CD4-positive, alpha-beta T cell treated with Interferon alpha-2 for 1 hour (primary cell): Measurements from ENCODE around the gene INPP4B.
"Not testable (repeated sequence)": the region's sequence is repeated elsewhere in the genome, so short reads cannot be mapped to it uniquely, and the experiment has no call there.

ENCODE experiments used
- DNase-seq, 2 donors: peaks; one replicate each; pipeline ENCODE4 v3.0.0-alpha.2; 2020 to 2022

The INPP4B gene

DNA sequence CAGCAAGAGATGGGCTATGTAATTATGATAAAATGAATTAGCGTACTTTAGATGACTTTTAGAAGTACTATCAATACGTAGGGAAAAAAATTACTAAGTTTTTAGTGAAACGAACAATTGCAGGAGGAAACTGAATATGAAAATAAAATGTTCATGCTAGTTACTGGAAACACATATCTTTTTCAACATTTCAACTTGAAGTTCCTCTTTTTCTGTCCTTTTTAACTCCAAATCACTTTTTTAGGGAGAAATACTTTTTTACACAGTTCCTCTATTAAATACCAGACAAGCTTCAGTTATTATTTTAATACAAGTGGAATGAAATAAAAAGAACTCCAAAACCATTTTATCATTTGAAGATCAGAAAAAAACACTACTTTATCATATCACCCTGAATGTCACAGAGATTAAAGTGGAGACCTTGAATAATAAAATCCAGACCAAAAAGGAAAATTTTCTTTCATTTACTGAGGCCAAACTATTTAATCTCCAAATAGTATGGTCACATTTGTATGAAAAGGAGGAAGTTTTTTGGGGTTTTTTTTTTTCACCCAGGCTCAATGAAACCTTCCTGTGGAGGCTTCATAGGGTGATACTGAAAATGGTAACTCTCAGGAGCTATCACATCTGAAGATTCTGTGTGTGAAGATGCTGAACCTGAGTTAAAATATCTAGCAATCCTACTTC lies 306.2 kb downstream of the INPP4B start:
- DNase-seq, result no peak

DNA sequence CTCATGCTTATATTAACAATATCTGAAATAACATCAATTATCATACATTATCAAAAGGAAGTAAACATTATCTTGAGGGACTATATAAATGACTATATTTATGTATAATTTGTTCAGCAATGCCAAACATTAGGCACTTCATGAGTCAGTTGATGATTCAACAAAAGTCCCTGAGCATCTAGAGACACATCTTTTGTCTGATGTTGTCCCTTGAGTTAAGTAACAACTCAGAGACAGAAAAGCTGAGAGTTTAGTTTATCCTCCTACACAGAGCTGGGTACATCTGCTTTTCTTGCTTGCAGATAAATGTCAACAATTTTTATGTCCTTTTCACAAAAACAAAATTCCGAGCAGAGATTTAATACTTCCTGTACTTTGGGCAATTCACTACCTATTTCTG lies 311.1 kb downstream of the INPP4B start:
- no peak for DNase-seq

GRCh38 chr4:142532054-142532453 lies 314.0 kb downstream of the INPP4B start:
- DNase-seq, result no peak

DNA sequence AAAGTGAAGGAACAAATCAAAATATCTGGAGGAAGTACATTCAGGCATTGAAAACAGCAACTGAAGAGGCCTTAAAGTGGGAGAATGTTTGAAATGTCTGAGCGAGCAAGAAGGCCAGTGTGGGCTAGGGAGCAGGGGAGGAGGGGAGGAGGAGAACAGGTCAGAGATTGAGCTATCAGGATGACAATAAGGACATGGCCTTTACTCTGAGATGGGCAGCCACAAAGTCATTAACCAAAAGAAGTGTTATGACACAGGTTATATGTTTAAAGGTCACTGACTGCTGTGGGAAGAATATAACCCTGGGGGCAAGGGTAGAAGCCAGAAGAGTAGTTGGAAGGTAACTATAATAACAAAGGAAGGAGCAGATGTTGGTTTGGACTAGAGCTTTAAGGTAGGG lies 315.4 kb downstream of the INPP4B start:
- DNase-seq, result no peak

- DNase-seq, result no peak
Observed at GRCh38 chr4:142528433-142528832, 317.7 kb downstream of the INPP4B start.

DNA sequence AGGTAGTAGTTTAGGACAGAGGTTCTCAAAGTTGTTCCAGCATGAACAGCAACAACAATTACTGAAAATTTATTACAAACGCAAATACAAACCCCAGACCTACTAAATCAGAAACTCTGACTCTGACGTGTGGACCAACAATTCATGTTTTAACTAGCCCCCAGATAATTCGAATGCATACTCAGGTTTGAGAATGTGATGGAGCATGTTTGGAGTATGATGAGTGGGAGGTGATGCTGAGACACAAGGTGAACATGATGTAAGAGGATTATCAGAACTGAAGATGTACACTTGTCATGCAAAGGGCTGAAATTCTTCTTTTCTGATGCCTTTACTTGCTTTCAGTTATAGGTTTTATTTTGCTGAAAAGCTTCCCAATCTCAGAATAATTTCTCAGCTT lies 323.0 kb downstream of the INPP4B start:
- DNase-seq, result no peak

GRCh38 chr4:142519342-142519741 lies 326.8 kb downstream of the INPP4B start:
- DNase-seq, result no peak

DNA sequence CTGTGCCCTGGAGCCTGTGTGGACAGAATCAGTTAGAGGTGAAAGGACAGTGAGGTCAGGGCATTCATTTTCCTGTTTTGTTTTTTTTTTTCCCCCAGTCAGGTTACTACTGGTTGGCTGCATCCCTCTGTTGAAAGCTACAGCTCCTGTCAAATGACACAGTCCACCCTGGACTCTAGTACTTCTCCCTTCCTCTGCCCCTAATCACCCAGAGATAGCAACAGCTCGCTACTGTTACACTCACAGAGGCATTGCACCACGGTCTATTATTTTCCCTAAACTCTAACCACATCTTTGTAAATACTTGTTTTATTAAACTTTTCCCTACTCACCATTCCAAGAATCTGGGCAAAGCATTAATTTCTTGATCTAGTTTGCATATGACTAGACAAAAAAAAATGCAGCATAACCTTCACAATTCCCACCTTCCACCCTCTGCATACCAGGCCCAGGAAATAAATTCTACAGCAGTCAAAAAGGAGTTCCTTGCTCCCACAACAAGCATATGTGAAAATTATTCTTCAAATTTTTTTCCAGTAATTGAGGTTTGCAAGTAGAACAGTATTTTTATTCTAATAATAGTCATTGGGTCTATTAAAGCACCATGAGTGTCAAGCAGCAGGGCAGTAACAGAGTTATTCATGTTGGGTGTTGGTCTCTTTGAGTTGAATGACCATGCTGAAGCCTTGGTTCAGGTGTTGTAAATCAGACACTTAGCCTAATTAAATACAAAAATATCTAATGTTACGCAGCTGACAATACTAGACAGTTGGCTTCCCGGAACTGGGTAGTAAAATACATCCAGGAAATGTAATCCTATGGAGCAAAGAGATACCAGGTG lies 329.2 kb downstream of the INPP4B start:
- no peak for DNase-seq

DNA sequence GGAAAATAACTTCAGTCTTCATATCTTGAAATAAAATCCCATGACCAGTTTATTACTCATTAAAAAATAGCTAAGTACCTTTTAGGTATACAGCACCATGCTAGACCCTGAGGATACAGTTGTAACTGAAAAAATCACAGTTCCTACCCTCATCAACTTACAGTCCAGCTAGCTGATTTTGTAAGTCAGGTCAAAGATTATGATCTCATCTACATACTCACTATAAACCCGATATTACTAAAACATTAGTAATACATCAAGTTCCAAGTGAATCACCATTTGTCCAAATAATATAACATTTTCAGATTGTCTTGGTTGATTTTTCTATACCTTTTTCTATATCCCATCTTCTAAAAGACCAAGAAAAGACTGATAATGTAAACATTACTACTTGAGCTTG lies 333.9 kb downstream of the INPP4B start:
- DNase-seq, result no peak

DNA sequence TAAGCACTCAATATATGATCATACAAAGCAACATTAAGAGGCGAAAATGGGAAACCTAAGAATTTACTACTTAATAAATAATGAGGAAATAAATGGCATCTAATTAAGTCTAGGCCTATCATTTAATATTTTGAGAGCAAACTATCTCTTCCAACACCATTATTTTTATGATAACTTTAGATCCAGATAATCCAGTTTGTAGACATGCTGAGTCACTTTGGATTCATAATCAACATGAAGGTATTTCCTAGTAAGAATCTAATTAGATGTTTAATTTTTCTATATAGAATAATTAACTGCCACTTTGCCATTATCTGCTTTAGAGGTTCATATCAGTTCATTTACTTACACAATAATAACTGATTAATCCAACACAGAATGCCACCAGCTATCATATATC lies 336.2 kb downstream of the INPP4B start:
- DNase-seq, result no peak

DNA sequence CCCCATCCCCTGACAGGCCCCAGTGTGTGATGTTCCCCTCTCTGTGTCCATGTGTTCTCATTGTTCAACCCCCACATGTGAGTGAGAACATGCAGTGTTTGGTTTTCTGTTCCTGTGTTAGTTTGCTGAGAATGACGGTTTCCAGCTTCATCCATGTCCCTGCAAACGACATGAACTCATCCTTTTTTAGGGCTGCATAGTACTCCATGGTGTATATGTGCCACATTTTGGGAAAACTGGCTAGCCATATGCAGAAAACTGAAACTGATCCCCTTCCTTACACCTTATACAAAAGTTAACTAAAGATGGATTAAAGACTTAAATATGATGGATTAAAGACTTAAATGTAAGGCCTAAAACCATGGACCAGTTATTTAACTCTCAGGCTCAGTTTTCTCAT lies 336.7 kb downstream of the INPP4B start:
- DNase-seq, result not testable (repeated sequence)

GRCh38 chr4:142500966-142501365 lies 345.1 kb downstream of the INPP4B start:
- DNase-seq, result no peak

- DNase-seq, result no peak
Observed at GRCh38 chr4:142497606-142498005, 348.5 kb downstream of the INPP4B start.

DNA sequence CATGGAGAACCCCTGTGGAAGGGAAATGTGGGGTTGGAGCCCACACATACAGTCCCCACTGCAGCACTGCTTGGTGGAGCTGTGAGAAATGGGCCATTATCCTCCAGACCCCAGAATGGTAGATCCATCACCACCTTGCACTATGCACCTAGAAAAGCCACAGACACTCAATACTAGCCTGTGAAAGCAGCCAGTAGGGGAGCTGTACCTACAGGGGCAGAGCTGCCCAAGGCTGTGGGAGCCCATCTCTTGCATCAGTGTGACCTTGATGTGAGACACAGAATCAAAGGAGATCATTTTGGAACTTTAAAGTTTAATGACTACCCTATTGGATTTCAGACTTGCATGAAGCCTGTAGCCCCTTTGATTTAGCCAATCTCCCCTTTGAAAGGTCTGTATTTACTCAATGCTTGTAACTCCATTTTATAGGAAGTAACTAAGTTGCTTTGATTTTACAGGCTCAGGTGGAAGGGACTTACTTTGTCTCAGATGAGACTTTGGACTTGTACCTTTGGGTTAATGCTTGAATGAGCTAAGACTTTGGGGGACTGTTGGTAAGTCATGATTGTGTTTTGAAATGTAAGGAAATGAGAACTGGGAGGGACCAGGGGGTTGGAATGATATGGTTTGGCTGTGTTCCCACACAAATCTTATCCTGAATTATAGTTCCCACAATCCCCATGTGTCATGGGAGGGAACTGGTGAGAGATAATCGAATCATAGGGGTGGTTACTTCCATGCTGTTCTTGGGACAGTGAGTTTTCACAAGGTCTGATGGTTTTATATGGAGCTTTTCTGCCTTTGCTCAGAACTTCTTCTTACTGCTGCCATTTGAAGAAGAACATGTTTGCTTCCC lies 352.6 kb downstream of the INPP4B start:
- DNase-seq, result no peak

GRCh38 chr4:142485452-142485851 lies 360.6 kb downstream of the INPP4B start:
- no peak for DNase-seq

DNA sequence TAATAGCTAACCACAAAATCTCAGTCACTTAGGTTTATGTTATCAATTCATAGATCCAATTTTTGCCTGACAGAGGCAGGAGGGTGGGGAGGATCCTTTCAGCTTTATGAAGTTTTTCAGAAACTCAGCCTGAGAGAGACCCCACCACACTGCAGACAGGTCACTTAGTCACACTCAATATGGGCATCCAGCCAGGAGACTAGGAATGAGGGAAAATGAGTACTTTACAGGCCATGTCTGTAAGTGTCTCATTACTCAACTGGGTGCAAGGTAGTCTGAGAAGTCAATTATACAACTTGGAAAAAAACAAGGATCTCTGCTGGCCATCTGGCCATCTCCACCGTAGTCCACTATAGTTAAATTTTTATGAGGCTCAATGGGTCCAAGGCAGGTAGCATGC lies 365.9 kb downstream of the INPP4B start:
- DNase-seq, result no peak

DNA sequence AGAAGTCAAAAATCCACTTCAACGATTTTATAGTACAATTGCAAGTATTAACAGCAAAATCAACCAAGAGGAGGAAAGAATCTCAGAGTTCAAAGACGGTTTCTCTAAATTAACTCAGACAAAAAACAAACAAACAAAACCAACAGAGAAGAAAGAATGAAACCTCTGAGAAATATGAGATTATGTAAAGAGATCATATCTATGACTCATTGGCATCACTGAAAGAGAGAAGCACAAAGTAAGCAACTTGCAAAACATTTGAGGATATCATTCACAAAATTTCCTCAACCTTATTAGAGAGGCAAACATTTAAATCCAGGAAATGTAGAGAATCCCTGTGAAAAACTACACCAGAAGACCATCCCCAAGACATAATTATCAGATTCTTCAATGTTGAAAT lies 370.4 kb downstream of the INPP4B start:
- DNase-seq, result no peak

DNA sequence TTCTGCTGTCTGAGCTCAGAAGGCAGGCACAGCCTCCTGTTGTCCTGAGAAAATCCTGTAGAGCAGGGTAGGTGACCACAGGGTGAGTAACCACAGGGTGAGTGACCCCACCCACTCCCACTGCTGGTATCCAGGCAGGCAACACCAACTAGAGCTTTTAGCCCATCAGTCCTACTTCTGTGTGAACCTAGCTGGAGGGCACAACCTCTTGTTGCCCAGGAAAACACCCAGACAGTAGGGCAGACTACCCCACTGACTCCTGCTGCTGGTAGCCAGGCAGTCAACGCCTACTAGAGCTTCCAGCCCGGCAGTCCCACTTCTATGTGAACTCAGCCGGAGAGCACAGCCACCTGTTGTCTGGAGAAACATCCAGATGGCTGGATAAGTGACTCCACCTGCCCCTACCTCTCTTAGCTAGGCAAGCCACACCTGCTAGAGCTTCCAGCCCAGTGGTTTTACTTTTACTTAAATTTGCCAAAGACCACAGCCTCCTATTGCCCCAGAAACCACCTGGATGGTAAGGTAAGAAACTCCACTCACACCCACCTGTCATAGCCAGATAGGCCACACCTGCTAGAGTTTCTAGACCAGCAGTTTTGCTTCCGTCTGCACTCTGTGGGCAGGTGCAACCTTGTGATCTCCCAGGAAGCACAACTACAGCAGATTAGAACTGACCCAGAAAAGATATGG lies 371.6 kb downstream of the INPP4B start:
- peak in 1 of 2 donors; percentile 45 for DNase-seq

GRCh38 chr4:142473960-142474338 lies 372.2 kb downstream of the INPP4B start:
- no peak for DNase-seq

GRCh38 chr4:142473218-142473959 lies 372.7 kb downstream of the INPP4B start:
- DNase-seq, result no peak

DNA sequence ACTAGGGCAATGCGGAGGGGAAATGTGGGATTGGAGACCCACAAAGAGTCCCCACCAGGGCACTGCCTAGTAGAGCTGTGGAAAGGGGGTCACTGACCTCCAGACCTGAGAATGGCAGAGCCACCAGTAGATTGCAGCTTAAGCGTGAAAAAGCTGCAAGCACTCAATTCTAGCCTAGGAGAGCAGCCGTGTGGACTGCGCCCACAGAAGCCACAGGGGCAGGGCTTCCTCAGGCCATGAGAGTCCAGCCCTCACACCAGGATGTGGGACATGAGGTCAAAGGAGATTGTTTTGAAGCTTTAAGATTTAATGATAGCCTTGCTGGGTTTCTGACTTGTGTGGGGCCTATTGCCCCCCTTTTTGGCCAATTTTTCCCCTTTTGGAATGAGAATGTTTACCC lies 379.0 kb downstream of the INPP4B start:
- no peak for DNase-seq

DNA sequence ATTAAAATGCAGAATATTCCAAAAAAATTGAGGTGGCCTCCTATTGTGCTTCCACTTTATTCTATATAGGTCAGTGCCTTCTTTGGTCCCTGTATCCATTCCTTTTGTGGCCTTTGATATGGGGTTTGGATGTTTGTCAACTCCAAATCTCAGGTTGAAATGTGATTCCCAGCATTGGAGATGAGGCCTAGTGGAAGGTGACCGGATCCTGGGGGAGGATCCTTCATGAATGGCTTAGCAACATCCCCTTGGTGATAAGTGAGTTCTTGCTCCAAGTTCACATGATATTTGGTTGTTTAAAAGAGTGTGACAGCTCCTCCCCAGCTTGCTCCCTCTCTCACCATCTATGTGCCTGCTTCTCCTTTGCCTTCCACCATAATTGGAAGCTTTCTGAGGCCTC lies 380.6 kb downstream of the INPP4B start:
- DNase-seq, result no peak
